Daoy (cell line): ENCODE measurements around the gene SUPT6H. TPM values are rescaled to one million over a fixed set of nuclear protein-coding genes. Genes with fewer than 3 reads are reported as not detected.
"Not testable (repeated sequence)": the region's sequence is repeated elsewhere in the genome, so short reads cannot be mapped to it uniquely, and the experiment has no call there.

Experiments
- DNase-seq: peaks from one replicate; pipeline ENCODE4 v3.0.0-alpha.2; 2015; ENCODE audit warnings: low read depth
- total RNA-seq: library from RNA; depleted of rRNA; stranded (reverse); fragments of >200 nt; shearing (Covaris generic); gene quantifications from 2 replicates; pipeline ENCODE4 v1.2.3, GENCODE V29; 2014

SUPT6H gene
- total RNA-seq, 1 experiment from 2014 or later = 38.2 TPM

DNA sequence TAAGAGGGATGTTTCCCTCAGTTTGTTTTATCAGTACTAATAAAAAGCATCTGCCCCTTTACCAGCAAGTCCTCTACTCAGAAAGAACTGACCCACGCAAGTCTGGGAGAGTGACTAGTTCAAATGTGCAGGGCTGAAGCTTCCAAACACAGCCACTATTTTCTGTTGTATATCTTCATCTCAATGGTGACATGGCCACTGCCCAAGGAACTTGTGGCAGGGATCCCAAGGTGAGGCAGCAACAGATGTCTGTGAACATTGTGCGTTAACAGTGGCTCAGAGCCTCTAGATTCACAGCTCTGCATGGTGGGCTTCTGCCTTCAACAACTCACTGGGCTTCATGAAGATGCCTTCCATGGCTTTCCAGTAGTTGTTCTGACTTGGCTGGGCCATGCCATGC is 13.3 kb upstream of the SUPT6H start:
- no peak for DNase-seq

DNA sequence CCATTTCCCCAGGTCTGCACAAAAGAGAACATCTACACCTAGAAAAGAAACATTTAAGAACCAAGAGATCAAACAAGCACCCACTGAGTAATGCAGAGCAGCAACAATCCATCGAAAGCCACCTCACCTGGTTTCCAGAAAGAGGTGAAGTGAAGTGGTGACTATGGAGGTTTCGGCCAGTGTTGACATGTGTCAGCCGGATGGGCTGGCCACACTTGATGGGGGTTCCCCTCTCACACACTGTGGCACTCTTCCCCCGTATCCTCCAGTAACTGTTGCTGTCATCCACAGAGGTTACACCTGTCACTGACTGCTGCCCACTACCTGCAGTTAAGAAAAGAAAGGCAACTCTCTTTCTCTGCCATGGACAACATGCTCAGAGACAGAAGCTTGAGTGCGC is 6.8 kb upstream of the SUPT6H start:
- DNase-seq = no peak

DNA sequence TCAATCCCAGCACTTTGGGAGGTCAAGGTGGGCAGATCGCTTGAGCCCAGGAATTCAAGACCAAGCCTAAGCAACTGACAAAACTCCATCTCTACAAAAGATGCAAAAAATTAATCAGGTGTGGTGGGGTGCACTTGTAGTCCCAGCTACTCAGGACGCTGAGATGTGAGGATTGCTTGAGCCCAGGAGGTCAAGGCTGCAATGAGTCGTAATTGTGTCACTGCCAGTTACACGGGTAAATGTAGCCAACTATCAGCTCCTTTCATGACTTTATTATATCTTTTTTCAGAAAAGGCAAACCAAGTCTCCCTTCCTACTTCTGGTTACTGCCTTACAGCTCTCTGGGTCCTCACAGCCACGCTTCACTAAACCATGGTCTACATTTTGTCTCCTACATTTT is 4.2 kb upstream of the SUPT6H start:
- DNase-seq = peak; percentile 17

DNA sequence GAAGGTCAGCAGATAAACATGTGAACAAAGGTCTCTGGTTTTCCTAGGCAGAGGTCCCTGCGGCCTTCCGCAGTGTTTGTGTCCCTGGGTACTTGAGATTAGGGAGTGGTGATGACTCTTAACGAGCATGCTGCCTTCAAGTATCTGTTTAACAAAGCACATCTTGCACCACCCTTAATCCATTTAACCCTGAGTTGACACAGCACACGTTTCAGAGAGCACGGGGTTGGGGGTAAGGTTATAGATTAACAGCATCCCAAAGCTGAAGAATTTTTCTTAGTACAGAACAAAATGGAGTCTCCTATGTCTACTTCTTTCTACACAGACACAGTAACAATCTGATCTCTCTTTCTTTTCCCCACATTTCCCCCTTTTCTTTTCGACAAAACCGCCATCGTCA is 3.7 kb upstream of the SUPT6H start:
- not testable (repeated sequence) for DNase-seq

DNA sequence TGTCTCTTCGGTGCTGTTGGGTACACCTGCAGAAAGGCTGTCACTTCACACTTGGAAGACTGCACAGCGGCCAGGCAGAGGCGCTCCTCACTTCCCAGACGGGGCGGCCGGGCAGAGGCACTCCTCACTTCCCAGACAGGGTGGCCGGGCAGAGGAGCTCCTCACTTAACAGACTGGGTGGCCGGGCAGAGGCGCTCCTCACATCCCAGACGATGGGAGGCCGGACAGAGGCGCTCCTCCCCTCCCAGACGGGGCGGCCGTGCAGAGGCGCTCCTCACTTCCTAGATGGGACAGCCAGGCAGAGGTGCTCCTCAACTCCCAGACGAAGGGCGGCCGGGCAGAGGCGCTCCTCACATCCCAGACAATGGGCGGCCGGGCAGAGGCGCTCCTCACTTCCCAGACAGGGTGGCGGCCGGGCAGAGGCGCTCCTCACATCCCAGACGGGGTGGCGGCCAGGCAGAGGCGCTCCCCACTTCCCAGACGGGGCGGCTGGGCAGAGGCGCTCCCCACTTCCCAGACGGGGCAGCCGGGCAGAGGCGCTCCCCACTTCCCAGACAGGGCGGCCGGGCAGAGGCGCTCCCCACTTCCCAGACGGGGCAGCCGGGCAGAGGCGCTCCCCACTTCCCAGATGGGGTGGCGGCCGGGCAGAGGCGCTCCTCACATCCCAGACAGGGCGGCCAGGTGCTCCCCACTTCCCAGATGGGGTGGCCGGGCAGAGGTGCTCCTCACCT is 3.1 kb upstream of the SUPT6H start:
- not testable (repeated sequence) for DNase-seq

GRCh38 chr17:28659497-28659881 is 2.5 kb upstream of the SUPT6H start:
- DNase-seq = not testable (repeated sequence)

- no peak for DNase-seq
Observed at GRCh38 chr17:28662527-28662829, 473 bp downstream of the SUPT6H start.

DNA sequence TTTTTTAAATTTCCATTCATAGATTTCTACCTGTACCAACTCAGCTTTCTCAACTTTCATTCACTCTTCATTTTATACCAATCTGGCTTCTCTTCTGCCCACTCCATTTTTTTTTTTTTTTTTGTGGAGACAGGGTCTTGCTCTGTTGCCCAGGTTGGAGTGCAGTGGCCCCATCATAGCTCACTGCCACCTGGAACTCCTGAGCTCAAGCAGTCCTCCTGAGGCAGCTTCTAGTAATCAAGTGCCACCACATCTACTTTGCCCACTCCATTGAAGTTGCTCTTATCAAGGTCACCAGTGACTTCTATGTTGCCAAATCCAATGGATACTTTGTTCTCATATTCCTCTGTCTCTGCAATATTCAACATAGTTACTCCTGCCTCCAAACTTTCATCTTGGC is 1.7 kb downstream of the SUPT6H start:
- DNase-seq = no peak

DNA sequence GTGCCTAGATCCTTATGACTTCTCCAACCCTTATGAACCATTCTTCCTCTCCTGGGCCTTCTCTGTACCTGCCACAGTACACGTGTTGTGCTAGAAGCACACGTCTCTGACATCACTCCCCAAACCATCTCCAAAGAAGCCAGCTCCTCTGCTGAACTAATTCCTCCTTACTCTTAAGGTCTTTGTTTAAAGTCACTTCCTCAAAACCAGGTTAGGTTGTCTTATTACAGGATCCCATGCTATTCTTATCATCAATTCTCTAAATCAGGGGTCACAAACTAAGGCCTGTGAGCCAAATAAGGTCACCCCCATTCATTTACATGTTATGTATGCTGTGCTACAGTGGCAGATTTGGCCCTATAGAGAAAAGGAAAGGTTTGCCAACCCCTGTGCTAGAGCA is 4.0 kb downstream of the SUPT6H start:
- DNase-seq = no peak

GRCh38 chr17:28667870-28668269 is 5.9 kb downstream of the SUPT6H start:
- no peak for DNase-seq

- DNase-seq = no peak
Observed at GRCh38 chr17:28669918-28670317, 7.9 kb downstream of the SUPT6H start.

GRCh38 chr17:28675490-28675889 is 13.5 kb downstream of the SUPT6H start:
- no peak for DNase-seq

DNA sequence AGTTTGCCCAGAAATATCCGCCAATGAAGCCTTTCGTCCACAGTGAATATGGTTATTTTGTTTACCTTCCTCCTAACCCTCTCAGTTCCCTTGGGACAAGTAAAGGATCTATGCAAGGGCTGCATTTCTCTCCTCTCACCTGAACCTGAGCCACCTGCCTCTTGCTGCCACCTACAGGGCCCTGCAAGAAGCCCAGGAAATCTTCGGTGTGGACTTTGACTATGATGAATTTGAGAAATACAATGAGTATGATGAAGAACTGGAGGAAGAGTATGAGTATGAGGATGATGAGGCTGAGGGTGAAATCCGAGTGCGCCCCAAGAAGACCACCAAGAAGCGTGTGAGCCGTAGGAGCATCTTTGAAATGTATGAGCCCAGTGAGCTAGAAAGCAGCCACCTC is 14.0 kb downstream of the SUPT6H start:
- DNase-seq = no peak

DNA sequence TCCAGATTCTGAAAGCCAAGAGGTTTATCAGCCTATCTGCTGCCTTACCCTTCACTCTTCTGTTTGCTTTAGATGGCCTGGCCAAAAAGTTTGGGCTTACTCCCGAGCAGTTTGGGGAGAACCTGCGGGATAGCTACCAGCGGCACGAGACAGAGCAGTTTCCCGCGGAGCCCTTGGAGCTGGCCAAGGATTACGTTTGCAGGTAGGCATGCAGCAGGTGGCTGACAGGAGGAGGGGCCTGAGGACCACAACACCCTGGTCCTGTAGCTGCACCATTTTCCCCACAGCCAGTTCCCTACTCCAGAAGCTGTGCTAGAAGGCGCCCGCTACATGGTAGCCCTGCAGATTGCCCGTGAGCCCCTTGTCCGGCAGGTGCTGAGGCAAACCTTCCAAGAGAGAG is 20.6 kb downstream of the SUPT6H start:
- DNase-seq = no peak

GRCh38 chr17:28684963-28685362 is 23.0 kb downstream of the SUPT6H start:
- DNase-seq = no peak

- no peak for DNase-seq
Observed at GRCh38 chr17:28685366-28685765, 23.4 kb downstream of the SUPT6H start.

DNA sequence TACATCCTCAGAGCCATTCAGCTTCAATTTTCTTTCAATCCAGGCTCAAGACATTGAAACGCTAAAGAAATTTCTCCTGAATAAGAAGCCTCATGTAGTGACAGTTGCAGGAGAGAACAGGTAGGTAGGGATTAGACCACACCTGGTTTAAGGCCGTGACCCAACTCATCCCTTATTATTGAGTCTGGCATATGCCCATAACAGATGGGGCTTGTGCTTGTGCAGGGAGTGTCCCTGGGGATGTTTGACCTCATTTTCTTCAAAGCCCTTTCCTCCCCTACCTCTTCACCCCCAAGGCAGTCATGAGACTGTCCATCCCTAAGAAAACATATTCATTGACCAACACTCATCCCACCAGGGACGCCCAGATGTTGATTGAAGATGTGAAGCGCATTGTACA is 24.3 kb downstream of the SUPT6H start:
- DNase-seq = no peak

DNA sequence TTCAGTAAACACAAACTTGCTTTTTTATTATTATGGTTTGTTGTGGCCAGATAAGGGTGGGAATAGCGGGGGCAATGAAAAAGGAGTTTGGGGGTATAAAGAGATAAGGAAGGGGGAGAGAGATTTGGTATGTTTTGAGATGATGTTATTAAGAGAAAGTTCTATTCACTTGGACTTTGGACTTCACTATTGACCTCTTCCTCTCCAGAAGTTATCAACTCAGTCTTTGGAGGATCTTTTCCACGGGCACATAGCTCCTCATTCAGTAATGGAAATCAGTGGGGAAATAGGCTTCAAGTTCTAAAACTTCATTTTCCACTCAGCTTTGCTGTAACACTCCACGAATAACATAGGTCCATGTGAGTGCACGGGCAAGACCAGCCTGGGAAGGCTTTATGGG is 26.5 kb downstream of the SUPT6H start:
- DNase-seq = no peak

- no peak for DNase-seq
Observed at GRCh38 chr17:28689011-28689410, 27.0 kb downstream of the SUPT6H start.

- DNase-seq = no peak
Observed at GRCh38 chr17:28693869-28694268, 31.9 kb downstream of the SUPT6H start.

DNA sequence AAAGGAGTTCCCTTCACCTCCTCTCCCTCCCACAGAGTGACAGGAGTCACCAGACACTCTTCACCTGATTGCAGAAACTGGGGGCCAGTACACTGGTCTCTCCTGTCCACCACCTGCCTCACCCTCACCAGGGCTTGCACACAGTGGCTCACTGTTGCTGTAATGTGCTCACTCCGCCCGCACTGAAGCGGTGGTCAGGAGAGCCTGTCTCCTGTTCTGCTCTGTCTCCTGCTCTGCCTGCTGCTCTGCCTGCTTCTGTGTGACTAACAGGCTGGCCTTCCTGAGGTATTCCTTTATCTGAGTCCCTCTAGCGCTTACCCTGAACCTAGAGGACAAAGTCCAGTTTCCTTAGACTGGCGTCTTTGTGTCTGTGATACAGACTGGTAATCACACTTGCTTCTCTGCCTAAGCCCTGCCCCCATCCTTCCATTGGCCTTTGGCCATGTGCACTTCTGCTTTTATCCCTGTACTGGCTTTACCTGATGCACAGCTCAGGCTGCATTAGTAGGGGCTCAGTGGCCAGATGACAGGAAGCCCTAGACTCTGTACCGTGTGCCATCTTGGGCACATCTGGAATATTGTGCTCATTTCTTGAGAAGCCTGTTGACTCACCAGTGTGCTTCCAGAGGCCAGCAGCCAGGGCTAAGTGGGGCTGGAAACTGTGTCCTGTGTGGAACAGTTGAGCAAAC is 36.4 kb downstream of the SUPT6H start:
- no peak for DNase-seq

DNA sequence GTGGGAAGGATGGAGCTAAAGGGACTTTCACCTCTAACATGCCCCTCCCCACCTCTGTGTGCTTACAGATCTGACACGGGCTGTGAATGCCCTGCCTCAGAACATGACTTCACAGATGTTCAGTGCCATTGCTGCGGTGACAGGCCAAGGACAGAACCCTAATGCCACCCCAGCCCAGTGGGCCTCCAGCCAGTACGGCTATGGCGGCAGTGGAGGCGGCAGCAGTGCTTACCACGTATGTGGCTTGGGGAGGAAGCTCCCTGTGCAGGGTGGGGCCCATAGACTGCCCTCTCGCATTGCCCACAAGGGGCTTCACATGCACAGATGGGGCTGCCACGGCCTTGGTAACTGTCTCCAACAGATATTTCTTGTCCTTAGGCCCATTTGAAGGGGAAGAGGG is 38.3 kb downstream of the SUPT6H start:
- DNase-seq = no peak

GRCh38 chr17:28700830-28701492 is 39.0 kb downstream of the SUPT6H start:
- no peak for DNase-seq
